IPS DF 6.9 (cell line): Measurements from ENCODE around the gene PTPRS.
"Not testable (repeated sequence)": the region's sequence is repeated elsewhere in the genome, so short reads cannot be mapped to it uniquely, and the experiment has no call there.

Experiments
- DNase-seq: peaks from one replicate; pipeline ENCODE4 v3.0.0-alpha.2; 2013; ENCODE audit warnings: low read depth, low spot score
- H3K27ac ChIP-seq: one replicate; pipeline ENCODE4 v1.5.1; 2013; ENCODE audit warnings: low read length, control low read depth
- H3K27me3 ChIP-seq: 2 replicates; pipeline ENCODE4 v1.6.1; 2013; ENCODE audit warnings: mild to moderate bottlenecking, low read length; ENCODE audit not compliant: control insufficient read depth, insufficient read depth
- H3K36me3 ChIP-seq: 2 replicates; pipeline ENCODE4 v1.6.1; 2013; ENCODE audit warnings: low read length; ENCODE audit not compliant: control insufficient read depth, insufficient read depth
- H3K4me1 ChIP-seq: 2 replicates; pipeline ENCODE4 v1.6.1; 2013; ENCODE audit warnings: low read length; ENCODE audit not compliant: control insufficient read depth, insufficient read depth
- H3K4me3 ChIP-seq: 2 replicates; pipeline ENCODE4 v1.5.1; 2013; ENCODE audit warnings: mild to moderate bottlenecking, low read length
- H3K9me3 ChIP-seq: 2 replicates; pipeline ENCODE4 v1.6.1; 2013; ENCODE audit warnings: low read length, inconsistent platforms; ENCODE audit not compliant: control insufficient read depth, insufficient read depth
- WGBS: extraction: QIAGEN DNeasy Blood & Tissue Kit; methylation state at CpG from one replicate; pipeline ENCODE4 v1.1.7; 2013; ENCODE audit warnings: mixed read lengths, missing lambda C conversion rate; ENCODE audit not compliant: insufficient read length, insufficient coverage; 5-methylcytosine and 5-hydroxymethylcytosine counted together

PTPRS gene

GRCh38 chr19:5334366-5334739 lies 6.3 kb downstream of the PTPRS start:
- Histone ChIP-seq H3K36me3 (no peaks in the 10 kb centered on the region), H3K4me3 (no peak overlapping the region), H3K4me1 (peaks cover 6% of the 10 kb centered on the region), H3K27ac (no peak overlapping the region), H3K9me3 (no peaks in the 10 kb centered on the region), H3K27me3 (no peaks in the 10 kb centered on the region)
- no CpG with 5 or more reads among the region's 10 CpGs for WGBS
- no peak for DNase-seq

DNA sequence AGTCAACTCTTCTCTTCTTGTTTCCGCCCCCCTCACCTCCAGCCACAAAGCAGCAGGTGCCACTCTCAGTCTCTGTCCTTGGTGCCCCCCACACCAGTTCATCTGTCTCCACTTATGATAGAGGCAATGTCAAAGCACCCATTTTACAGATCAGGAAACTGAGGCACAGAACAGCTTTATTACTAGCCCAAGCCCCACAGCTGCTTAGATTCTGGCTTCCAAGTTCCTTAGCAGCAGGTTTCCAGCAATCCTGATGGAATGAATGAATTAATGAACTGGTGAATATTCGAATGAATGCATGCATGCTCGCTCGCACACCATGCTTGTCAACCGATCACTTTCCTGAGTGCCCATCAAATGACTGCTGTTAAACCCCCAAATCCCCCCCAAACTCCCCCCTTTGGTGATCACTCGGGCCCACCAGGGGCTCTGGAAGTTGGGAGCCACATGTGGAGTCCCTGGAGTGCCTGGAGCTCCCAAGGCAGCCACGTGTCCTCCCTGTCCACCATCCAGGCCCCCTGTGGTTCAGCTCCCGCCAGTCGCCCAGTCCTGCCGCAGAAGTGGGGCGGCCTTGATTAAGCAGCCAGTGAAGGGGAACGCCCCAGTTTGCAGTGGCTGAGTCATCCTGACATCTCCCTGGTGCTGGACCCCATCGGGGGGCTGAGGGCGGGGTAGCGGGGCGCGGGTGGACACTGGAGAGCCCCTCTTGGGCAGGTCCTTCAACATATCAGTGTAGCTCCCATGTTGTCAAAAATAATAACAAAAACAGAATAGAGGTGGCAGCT lies 6.8 kb downstream of the PTPRS start:
- no peak for DNase-seq
- H3K27ac ChIP-seq = no peak overlapping the region

GRCh38 chr19:5332501-5332900 lies 8.1 kb downstream of the PTPRS start:
- DNase-seq = no peak
- no peaks in the 10 kb centered on the region for H3K9me3 ChIP-seq
- no peak overlapping the region for H3K4me3 ChIP-seq
- peaks cover 2% of the 10 kb centered on the region for H3K4me1 ChIP-seq
- no peaks in the 10 kb centered on the region for H3K27me3 ChIP-seq
- WGBS = no CpG with 5 or more reads among the region's 11 CpGs
- no peak overlapping the region for H3K27ac ChIP-seq
- H3K36me3 ChIP-seq = no peaks in the 10 kb centered on the region

More for the DNA sequence above, 6.8 kb downstream of the PTPRS start:
- no CpG with 5 or more reads among the region's 17 CpGs for WGBS
- Histone ChIP-seq H3K4me3 (no peak overlapping the region), H3K9me3 (no peaks in the 10 kb centered on the region), H3K27me3 (no peaks in the 10 kb centered on the region), H3K36me3 (no peaks in the 10 kb centered on the region), H3K4me1 (peaks cover 6% of the 10 kb centered on the region)

DNA sequence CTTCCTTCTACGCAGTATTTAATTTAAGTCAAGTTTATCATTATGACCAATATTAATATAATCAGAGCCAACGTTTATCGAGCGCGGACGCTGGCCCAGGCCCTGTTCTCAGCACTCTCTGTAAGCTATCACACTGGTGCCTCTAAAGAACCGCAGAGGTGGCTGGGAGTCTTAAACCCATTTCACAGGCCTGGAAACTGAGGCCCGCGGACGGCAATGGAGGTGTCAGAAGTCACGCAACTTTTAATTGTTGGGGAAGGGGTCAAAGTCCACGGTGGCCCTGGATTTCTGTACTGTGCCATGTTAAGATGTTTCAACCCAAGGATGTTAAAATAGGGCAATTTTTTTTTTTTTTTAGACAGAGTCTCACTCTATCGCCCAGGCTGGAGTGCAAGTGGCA lies 8.8 kb downstream of the PTPRS start:
- Histone ChIP-seq H3K4me1 (no peaks in the 10 kb centered on the region), H3K9me3 (no peaks in the 10 kb centered on the region), H3K27ac (no peak overlapping the region), H3K36me3 (no peaks in the 10 kb centered on the region), H3K4me3 (no peak overlapping the region), H3K27me3 (no peaks in the 10 kb centered on the region)
- DNase-seq = no peak
- WGBS = no CpG with 5 or more reads among the region's 13 CpGs

DNA sequence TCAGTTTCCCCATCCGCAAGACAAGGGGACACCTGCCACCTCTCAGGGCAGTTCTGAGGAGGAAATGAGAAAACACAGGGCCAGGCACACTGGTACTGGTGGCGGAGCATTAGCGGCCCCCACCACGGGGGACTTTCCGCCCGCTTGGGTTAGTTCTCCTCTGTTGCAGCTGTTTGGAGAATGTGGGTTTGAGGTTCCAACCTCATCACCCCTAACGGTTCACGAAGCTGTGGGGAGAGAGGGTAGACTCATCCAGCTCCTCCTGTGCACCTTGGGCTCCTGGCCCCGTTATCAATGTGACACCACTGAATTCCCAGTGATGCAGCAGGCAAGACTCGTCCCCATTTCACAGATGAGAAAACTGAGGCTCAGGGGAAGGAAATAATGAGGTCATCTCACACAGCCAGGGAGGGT lies 10.3 kb downstream of the PTPRS start:
- H3K4me1 ChIP-seq = no peaks in the 10 kb centered on the region
- no peak overlapping the region for H3K4me3 ChIP-seq
- WGBS = no CpG with 5 or more reads among the region's 10 CpGs
- H3K27me3 ChIP-seq = no peaks in the 10 kb centered on the region
- no peaks in the 10 kb centered on the region for H3K36me3 ChIP-seq
- no peaks in the 10 kb centered on the region for H3K9me3 ChIP-seq
- no peak overlapping the region for H3K27ac ChIP-seq
- DNase-seq = no peak

DNA sequence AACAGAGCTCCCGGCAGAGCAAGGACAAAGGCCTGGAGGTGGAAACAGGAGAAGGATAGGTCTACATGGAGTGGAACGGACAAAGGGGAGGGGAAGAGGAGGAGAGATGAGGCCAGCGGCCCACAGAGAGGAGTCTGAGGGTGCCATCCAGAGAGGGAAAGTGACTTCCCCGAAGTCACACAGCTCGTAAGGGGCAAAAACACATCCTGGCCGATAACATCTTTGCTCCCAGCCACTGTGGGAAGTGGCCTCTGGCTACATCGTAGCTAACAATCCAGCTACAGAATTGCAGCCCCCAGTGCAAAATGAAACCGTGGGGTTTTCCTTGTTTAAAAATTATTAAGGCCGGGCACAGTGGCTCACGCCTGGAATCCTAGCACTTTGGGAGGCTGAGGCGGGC lies 11.5 kb downstream of the PTPRS start:
- no CpG with 5 or more reads among the region's 11 CpGs for WGBS

GRCh38 chr19:5328407-5328806 lies 12.2 kb downstream of the PTPRS start:
- not testable (repeated sequence) for H3K27ac ChIP-seq, H3K9me3 ChIP-seq, H3K4me3 ChIP-seq, H3K36me3 ChIP-seq, H3K4me1 ChIP-seq, H3K27me3 ChIP-seq, DNase-seq
- whole genome bisulfite sequencing = no CpG with 5 or more reads among the region's 8 CpGs

More for the DNA sequence above, 11.5 kb downstream of the PTPRS start:
- no peaks in the 10 kb centered on the region for H3K27me3 ChIP-seq
- H3K4me1 ChIP-seq = no peaks in the 10 kb centered on the region
- H3K36me3 ChIP-seq = no peaks in the 10 kb centered on the region
- DNase-seq = no peak
- H3K4me3 ChIP-seq = no peak overlapping the region
- H3K9me3 ChIP-seq = no peaks in the 10 kb centered on the region
- H3K27ac ChIP-seq = no peak overlapping the region

- WGBS = no CpG with 5 or more reads among the region's 18 CpGs
- no peaks in the 10 kb centered on the region for H3K36me3 ChIP-seq
- no peaks in the 10 kb centered on the region for H3K27me3 ChIP-seq
- no peak for DNase-seq
- H3K9me3 ChIP-seq = no peaks in the 10 kb centered on the region
- H3K4me3 ChIP-seq = no peak overlapping the region
- H3K4me1 ChIP-seq = no peaks in the 10 kb centered on the region; the same call in 1 of the 2 replicates
- no peak overlapping the region for H3K27ac ChIP-seq
Observed at GRCh38 chr19:5326986-5327623, 13.5 kb downstream of the PTPRS start.

GRCh38 chr19:5326545-5326944 lies 14.1 kb downstream of the PTPRS start:
- Histone ChIP-seq H3K27ac (no peak overlapping the region), H3K9me3 (no peaks in the 10 kb centered on the region), H3K4me3 (no peak overlapping the region), H3K4me1 (no peaks in the 10 kb centered on the region; the same call in 1 of the 2 replicates), H3K36me3 (no peaks in the 10 kb centered on the region), H3K27me3 (no peaks in the 10 kb centered on the region)
- no peak for DNase-seq
- WGBS = no CpG with 5 or more reads among the region's 9 CpGs

GRCh38 chr19:5324947-5325346 lies 15.7 kb downstream of the PTPRS start:
- Histone ChIP-seq H3K9me3 (no peaks in the 10 kb centered on the region), H3K36me3 (no peaks in the 10 kb centered on the region), H3K27me3 (no peaks in the 10 kb centered on the region), H3K4me3 (no peak overlapping the region), H3K4me1 (no peaks in the 10 kb centered on the region; the same call in 1 of the 2 replicates), H3K27ac (no peak overlapping the region)
- WGBS = no CpG with 5 or more reads among the region's 3 CpGs
- no peak for DNase-seq

GRCh38 chr19:5323475-5323811 lies 17.2 kb downstream of the PTPRS start:
- H3K27ac ChIP-seq = no peak overlapping the region
- no peaks in the 10 kb centered on the region; the same call in 1 of the 2 replicates for H3K4me1 ChIP-seq
- H3K9me3 ChIP-seq = no peaks in the 10 kb centered on the region
- no peaks in the 10 kb centered on the region for H3K27me3 ChIP-seq
- H3K36me3 ChIP-seq = no peaks in the 10 kb centered on the region
- no CpG with 5 or more reads among the region's 7 CpGs for WGBS
- H3K4me3 ChIP-seq = no peak overlapping the region
- no peak for DNase-seq
